Activated CD8-positive, alpha-beta memory T cell treated with anti-CD3 and anti-CD28 coated beads, Interleukin-2, amount 50 U/mL, for 24 hours (primary cell): ENCODE measurements around the gene DCTN2.
A peak's percentile ranks its signal among the peaks of the same experiment; 100 is the strongest.

Experiments used
- DNase-seq: peaks from one replicate; pipeline ENCODE4 v3.0.0-alpha.2; 2020; ENCODE audit errors: extremely low read depth

Gene DCTN2

GRCh38 chr12:57489157-57489641 is 57.8 kb downstream of the DCTN2 start:
- no peak for DNase-seq

GRCh38 chr12:57488402-57489156 is 58.4 kb downstream of the DCTN2 start:
- no peak for DNase-seq

- peak; percentile 84 for DNase-seq
Measured at GRCh38 chr12:57487597-57488401, 59.2 kb downstream of the DCTN2 start, which contains the start of gene MARS1. Gene MARS1 (plus strand): TSS chr12:57488068. CDS start chr12:57488091, 23 bp downstream.

- DNase-seq, result no peak
Measured at GRCh38 chr12:57487055-57487596, 59.9 kb downstream of the DCTN2 start.

- DNase-seq, result no peak
Measured at GRCh38 chr12:57485695-57486094, 61.3 kb downstream of the DCTN2 start.

- no peak for DNase-seq
Measured at GRCh38 chr12:57483466-57483865, 63.5 kb downstream of the DCTN2 start.

- DNase-seq, result no peak
Measured at GRCh38 chr12:57481671-57482070, 65.3 kb downstream of the DCTN2 start.
